B cell (primary cell): Measurements from ENCODE around the gene TAF10. TPM values are rescaled to one million over a fixed set of nuclear protein-coding genes. Genes with fewer than 3 reads are reported as not detected.

Source experiments
- ATAC-seq: fragments of 200-7000 bp; cut with Tn5 transposase; one replicate; pipeline ENCODE4 v1.10.0; 2021; ENCODE audit warnings: low read depth, mild to moderate bottlenecking, moderate number of reproducible peaks, moderate library complexity
- CTCF ChIA-PET: fragments of 350-600 bp; sonication (Branson Sonifier 250); formaldehyde crosslinking; loops from one replicate; lab custom pipeline; 2021; ENCODE audit warnings: antibody characterized with exemption, inconsistent platforms; lab: Charles Lee
- POLR2A ChIA-PET: fragments of 350-600 bp; sonication (Branson Sonifier 250); formaldehyde crosslinking; loops from one replicate; lab custom pipeline; 2021; ENCODE audit warnings: antibody characterized with exemption; lab: Charles Lee
- DNase-seq: peaks from one replicate; pipeline ENCODE4 v3.0.0; 2013
- H2AFZ ChIP-seq: 2 replicates; pipeline ENCODE4 v1.6.1; 2012; ENCODE audit warnings: mild to moderate bottlenecking, low read depth, low read length; ENCODE audit not compliant: insufficient read depth, poor library complexity, severe bottlenecking
- H3K27ac ChIP-seq, 2 donors: 1 replicate in 1 of 2; 2 replicates in 1 of 2; pipeline ENCODE4 v1.5.1; 2012 to 2013; ENCODE audit warnings: low read length in 2 of 2, mild to moderate bottlenecking in 2 of 2, moderate library complexity in 1 of 2
- H3K27me3 ChIP-seq, 4 experiments: fragments of 200-600 bp in 1 of 4; sonication (generic) in 1 of 4; replicated peaks in 1 of 4; 1 replicate in 2 of 4; 2 replicates in 2 of 4; pipeline versions ENCODE4 v1.6.1 to v1.7.0; 2013 to 2016; ENCODE audit warnings: low read length in 3 of 4, mild to moderate bottlenecking in 2 of 4, mixed read lengths in 1 of 4, moderate library complexity in 1 of 4; ENCODE audit not compliant: insufficient read depth in 4 of 4, control insufficient read depth in 3 of 4; ENCODE audit errors: control extremely low read depth in 1 of 4
- H3K36me3 ChIP-seq, 2 experiments: replicated peaks in 1 of 2; 1 replicate in 1 of 2; 2 replicates in 1 of 2; pipeline versions ENCODE4 v1.6.1 to v1.7.1; 2013; ENCODE audit warnings: low read length in 1 of 2; ENCODE audit not compliant: insufficient read depth in 2 of 2, control insufficient read depth in 1 of 2; ENCODE audit errors: control extremely low read depth in 1 of 2, extremely low read depth in 1 of 2
- H3K4me1 ChIP-seq, 2 donors: fragments of 200-600 bp in 1 of 2; sonication (generic) in 1 of 2; 1 replicate in 1 of 2; 2 replicates in 1 of 2; pipeline versions ENCODE4 v1.5.1 to v1.6.1; 2013 to 2017; ENCODE audit warnings: low read length in 2 of 2; ENCODE audit not compliant: control insufficient read depth in 2 of 2, insufficient read depth in 2 of 2
- H3K4me2 ChIP-seq: replicated peaks from 2 replicates; pipeline ENCODE3; 2012; ENCODE audit warnings: mild to moderate bottlenecking, low read depth, low read length; ENCODE audit not compliant: poor library complexity, severe bottlenecking
- H3K4me3 ChIP-seq, 5 experiments: fragments of 200-600 bp in 1 of 5; sonication (generic) in 1 of 5; 1 replicate in 3 of 5; 2 replicates in 2 of 5; pipeline versions ENCODE4 v1.5.1 to v1.7.0; 2011 to 2016; ENCODE audit warnings: low read length in 4 of 5, mild to moderate bottlenecking in 4 of 5, low read depth in 2 of 5, control low read depth in 1 of 5, moderate library complexity in 1 of 5; ENCODE audit not compliant: insufficient read depth in 1 of 5; ENCODE audit errors: control extremely low read depth in 1 of 5, extremely low read depth in 1 of 5
- H3K79me2 ChIP-seq: fragments of 200-600 bp; sonication (generic); one replicate; pipeline ENCODE4 v1.6.0; 2016; ENCODE audit warnings: low read length; ENCODE audit not compliant: control insufficient read depth, insufficient read depth
- H3K9ac ChIP-seq: fragments of 200-600 bp; sonication (generic); 2 replicates; pipeline ENCODE4 v1.6.1; 2017; ENCODE audit warnings: mild to moderate bottlenecking, low read length, moderate library complexity
- H3K9me3 ChIP-seq, 3 donors: one replicate each; pipeline versions ENCODE4 v1.6.1 to v1.7.1; 2013; ENCODE audit warnings: low read length in 2 of 3; ENCODE audit not compliant: control insufficient read depth in 2 of 3, insufficient read depth in 1 of 3; ENCODE audit errors: control extremely low read depth in 1 of 3
- H4K20me1 ChIP-seq: 2 replicates; pipeline ENCODE4 v1.6.0; 2012; ENCODE audit warnings: mild to moderate bottlenecking, low read length; ENCODE audit not compliant: insufficient read depth, control insufficient read depth, poor library complexity, severe bottlenecking
- H3K27ac Mint-ChIP-seq: one replicate; pipeline ENCODE4 v1.8.0; 2021; ENCODE audit warnings: mixed read lengths
- H3K27me3 Mint-ChIP-seq: one replicate; pipeline ENCODE4 v1.8.0; 2021; ENCODE audit warnings: mixed read lengths
- H3K4me1 Mint-ChIP-seq: one replicate; pipeline ENCODE4 v1.8.0; 2021; ENCODE audit warnings: mixed read lengths
- H3K4me3 Mint-ChIP-seq: one replicate; pipeline ENCODE4 v1.8.0; 2021; ENCODE audit warnings: mixed read lengths
- H3K9me3 Mint-ChIP-seq: one replicate; pipeline ENCODE4 v1.8.0; 2022; ENCODE audit warnings: mixed read lengths; ENCODE audit not compliant: insufficient read depth
- CTCF ChIP-seq: fragments of 200-600 bp; IDR thresholded peaks from one replicate; pipeline ENCODE4 v1.8.0; 2022; ENCODE audit warnings: antibody characterized with exemption, mild to moderate bottlenecking
- EZH2 ChIP-seq: IDR thresholded peaks from 2 replicates; pipeline ENCODE4 v1.6.1; 2012; ENCODE audit warnings: borderline replicate concordance, low read depth, mild to moderate bottlenecking, moderate library complexity, low read length; ENCODE audit not compliant: insufficient read depth, poor library complexity, severe bottlenecking
- WGBS: methylation state at CpG from one replicate; pipeline ENCODE4 v1.1.5; 2013; ENCODE audit warnings: missing lambda C conversion rate; ENCODE audit not compliant: insufficient coverage; 5-methylcytosine and 5-hydroxymethylcytosine counted together
- intact Hi-C: fragments of 100-400 bp; cut with micrococcal nuclease; formaldehyde crosslinking; loops from one replicate; pipeline ENCODE4 v1.10.0; 2022
- polyA plus RNA-seq: library from polyadenylated mRNA; depleted of rRNA; stranded (reverse); fragments of >200 nt; gene quantifications from 2 replicates; pipeline ENCODE4 v1.2.3, GENCODE V29; 2012
- total RNA-seq, 2 donors: library from RNA; stranded (reverse); fragments of 120-200 nt in 1 of 2; gene quantifications; 1 replicate in 1 of 2; 2 replicates in 1 of 2; pipeline versions ENCODE4 v1.2.3 to v1.2.4, GENCODE V29; 2013 to 2022

The TAF10 gene
- total and polyA plus RNA-seq, 2 donors (not counting 1 experiment from before 2014, with no cell fraction given): 114 to 156 TPM

- ATAC-seq: no peak
- WGBS: 50% methylated on average over 12 of the region's 12 CpGs
- H3K4me3 ChIP-seq: peak overlapping the region in 1 of 5 experiments; percentile 18
- H3K9ac ChIP-seq: peak overlapping the region; percentile 18
- no peak overlapping the region for H3K27ac Mint-ChIP-seq
- H3K27me3 ChIP-seq: no peaks in the 10 kb centered on the region
- no peaks in the 10 kb centered on the region for H4K20me1 ChIP-seq
- H3K27ac ChIP-seq: peak overlapping the region; percentile 63 to 78
- no peaks in the 10 kb centered on the region for H3K9me3 Mint-ChIP-seq
- no peaks in the 10 kb centered on the region for H3K79me2 ChIP-seq
- no peaks in the 10 kb centered on the region for H3K4me1 Mint-ChIP-seq
- POLR2A ChIA-PET: interaction anchor here (0.7 kb wide), 1 partner anchor 115 kb away, joined by 6 read pairs; no protein-coding TSS in a partner anchor
- H3K9me3 ChIP-seq: no peaks in the 10 kb centered on the region
- CTCF ChIA-PET: interaction anchor here (1.1 to 1.6 kb wide), 4 partner anchors 27 to 115 kb away, joined by 3 to 5 read pairs (median 4); partner anchors contain the start of genes TAF10 and TPP1
- no peak for DNase-seq
- H3K36me3 ChIP-seq: no peaks in the 10 kb centered on the region
- H3K4me2 ChIP-seq: peak overlapping the region; percentile 71
- TF ChIP-seq EZH2 (no peak), CTCF (no peak)
- H3K27me3 Mint-ChIP-seq: no peaks in the 10 kb centered on the region
- no peak overlapping the region for H3K4me3 Mint-ChIP-seq
- intact Hi-C loops: loop anchor here (2.0 to 5.0 kb wide), 2 partner anchors 27 to 36 kb away; partner anchors contain the start of genes MRPL17 and TPP1
- peaks cover 44 to 52% of the 10 kb centered on the region in 2 donors for H3K4me1 ChIP-seq
- H2AFZ ChIP-seq: peak overlapping the region; percentile 69
These were observed 34.1 kb upstream of the TAF10 start for GRCh38 chr11:6646071-6646470.

GRCh38 chr11:6642957-6643356, 30.9 kb upstream of the TAF10 start:
- Histone ChIP-seq H4K20me1 (no peaks in the 10 kb centered on the region), H3K4me1 (peaks cover 38 to 44% of the 10 kb centered on the region in 2 donors), H3K9ac (no peak overlapping the region), H3K36me3 (no peaks in the 10 kb centered on the region), H3K27me3 (no peaks in the 10 kb centered on the region), H3K79me2 (no peaks in the 10 kb centered on the region), H2AFZ (no peak overlapping the region), H3K27ac (no peak overlapping the region), H3K9me3 (no peaks in the 10 kb centered on the region), H3K4me3 (no peak overlapping the region), H3K4me2 (no peak overlapping the region)
- Mint-ChIP-seq H3K4me3 (no peak overlapping the region), H3K27ac (no peak overlapping the region), H3K27me3 (no peaks in the 10 kb centered on the region), H3K4me1 (no peaks in the 10 kb centered on the region), H3K9me3 (no peaks in the 10 kb centered on the region)
- WGBS: 70% methylated on average over 6 of the region's 7 CpGs
- intact Hi-C loops: no loop called here
- no peak for ATAC-seq
- TF ChIP-seq CTCF: no peak
- TF ChIP-seq EZH2: no peak
- no peak for DNase-seq
- ChIA-PET POLR2A (no interaction called here), CTCF (no interaction called here)
